Ovary (tissue), 9 donors: ENCODE results near the gene COL17A1. TPM values are rescaled to one million over a fixed set of nuclear protein-coding genes. Genes with fewer than 3 reads are reported as not detected.

ENCODE experiments used
- DNase-seq, 5 donors: peaks; one replicate each; pipeline ENCODE4 v3.0.0-alpha.2; 2019 to 2020
- H3K27ac ChIP-seq, 2 donors: fragments of 200-600 bp; one replicate each; pipeline versions ENCODE4 v1.5.1 to v1.8.0; 2019 to 2022
- H3K27me3 ChIP-seq: fragments of 200-600 bp; one replicate; pipeline ENCODE4 v1.8.0; 2022
- H3K36me3 ChIP-seq: fragments of 200-600 bp; sonication (generic); one replicate; pipeline ENCODE4 v1.5.1; 2019
- H3K4me1 ChIP-seq: one replicate; pipeline ENCODE4 v1.8.1; 2013; ENCODE audit warnings: mild to moderate bottlenecking, moderate library complexity; ENCODE audit not compliant: insufficient read depth
- H3K4me3 ChIP-seq: fragments of 200-600 bp; sonication (generic); one replicate; pipeline ENCODE4 v1.5.1; 2017
- H3K9me3 ChIP-seq, 2 donors: fragments of 200-600 bp in 1 of 2; sonication (generic) in 1 of 2; one replicate each; pipeline versions ENCODE4 v1.5.1 to v1.8.1; 2013 to 2019; ENCODE audit warnings: mild to moderate bottlenecking in 1 of 2, moderate library complexity in 1 of 2
- EP300 ChIP-seq: sonication (generic); formaldehyde crosslinking; IDR thresholded peaks from one replicate; pipeline ENCODE4 v1.6.1; 2017; ENCODE audit warnings: antibody characterized with exemption
- POLR2A ChIP-seq: fragments of 450-650 bp; IDR thresholded peaks from one replicate; pipeline ENCODE4 v1.6.1; 2017; ENCODE audit warnings: antibody characterized with exemption, mild to moderate bottlenecking, moderate library complexity
- WGBS, 3 donors: extraction: QIAGEN DNeasy Blood & Tissue Kit in 1 of 3; methylation state at CpG; one replicate each; pipeline versions ENCODE4 v1.1.5 to v1.1.7; 2013 to 2017; 5-methylcytosine and 5-hydroxymethylcytosine counted together
- intact Hi-C, 4 donors: fragments of 100-400 bp; cut with DNase I; formaldehyde crosslinking; loops; one replicate each; pipeline versions ENCODE4 v1.11.0 to v1.15.1; 2022 to 2023
- polyA plus RNA-seq, 2 donors: library from polyadenylated mRNA; stranded (reverse); fragments of 200-250 nt in 1 of 2; fragments of 350-450 nt in 1 of 2; fragmentation: Illumina TruSeq in 1 of 2; extraction: RNeasy Lipid Tissue Mini Kit (QIAGEN cat#74804) in 1 of 2; gene quantifications; one replicate each; pipeline ENCODE4 v1.2.3, GENCODE V29; 2013 to 2014
- total RNA-seq, 7 donors: library from RNA; depleted of rRNA in 2 of 7; stranded (reverse); fragments of >200 nt in 2 of 7; fragmentation: NEBNext Ultra II Directional in 3 of 7; extraction: Animal tissue kit (Norgen Biotek cat#: 25700) in 3 of 7; gene quantifications; one replicate each; pipeline versions ENCODE4 v1.1.0 to v1.2.4, GENCODE V29; 2016 to 2023
- TF ChIP-seq, protein P1 (sequence below), 3 donors: fragments of 450-650 bp in 2 of 3; fragments of 200-600 bp in 1 of 3; IDR thresholded peaks; one replicate each; pipeline versions ENCODE4 v1.5.1 to v1.8.0; 2016 to 2022; ENCODE audit warnings: antibody characterized with exemption in 3 of 3, mild to moderate bottlenecking in 1 of 3
- donor health status: DM: no; HTN: no; CAD: no; lungs with moderate emphysema.
- donor health status: DM: no; HTN: no; CAD: no.
- donor health status: Bipolar disorder and iron deficiency.
- donor health status: DM: yes; HTN: yes; CAD: no.
- donor health status: DM: no; HTN: no; CAD: no.
- donor health status: DM: yes; HTN: yes; CAD: no.

Gene COL17A1
- total and polyA plus RNA-seq, 9 donors = 0.17 to 0.90 (median 0.46) TPM; not detected in 2

DNA sequence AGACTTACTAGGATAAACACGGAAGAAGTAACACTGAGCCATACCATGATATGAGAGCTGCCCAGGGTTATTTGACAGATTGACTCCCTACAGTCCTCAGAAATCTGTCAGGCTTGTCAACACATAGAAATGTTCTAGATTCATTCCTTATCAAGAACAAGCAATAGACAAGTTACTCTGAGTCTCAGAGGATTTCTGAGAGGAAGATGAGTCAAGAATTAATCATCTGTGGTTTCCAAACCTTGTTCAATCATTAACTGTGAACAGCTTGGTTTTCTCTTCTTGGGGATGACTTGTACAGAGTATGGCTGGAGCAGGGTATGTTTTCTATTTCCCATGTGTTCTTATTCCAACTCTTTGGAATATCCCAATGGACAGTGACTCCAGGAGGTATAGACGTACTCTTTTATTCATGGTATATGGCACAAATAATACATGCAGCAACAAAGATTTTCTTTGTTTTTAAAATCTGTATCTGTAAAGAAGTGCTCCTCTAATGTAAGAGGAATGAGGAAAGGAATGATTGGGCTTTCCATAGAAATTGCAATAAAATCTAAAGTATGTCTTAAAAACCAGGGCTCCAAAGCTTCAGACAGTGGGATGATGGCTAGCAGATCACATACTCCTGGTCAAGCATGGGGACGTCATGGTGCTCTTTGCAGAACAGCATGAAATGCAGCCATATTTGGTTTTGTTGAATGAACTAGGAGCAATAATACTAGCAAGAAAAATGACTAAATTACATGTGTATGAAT is 24.4 kb upstream of the COL17A1 start:
- DNase-seq = no peak
- WGBS, 3 donors = 53 to 68% (median 63%) methylated on average over 3 of the region's 3 CpGs

DNA sequence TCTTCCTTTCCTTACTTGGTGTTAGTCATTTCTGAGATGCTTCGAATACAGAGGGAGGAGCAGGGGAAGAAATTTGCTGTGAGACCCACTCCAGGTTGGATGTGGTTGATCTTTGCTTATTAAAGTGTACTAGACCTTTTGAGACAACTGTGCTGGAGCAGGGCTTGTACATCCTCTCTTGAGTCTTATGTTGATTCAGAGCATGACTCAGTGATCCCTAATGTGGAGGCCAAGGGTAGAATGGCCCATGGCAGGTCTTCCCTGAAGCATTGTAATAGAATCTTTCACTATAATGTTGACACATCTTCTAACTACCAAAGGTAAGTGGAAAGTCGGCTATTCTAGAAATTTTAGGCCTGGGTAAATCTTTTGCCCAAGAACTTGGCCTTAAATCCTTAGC is 19.2 kb upstream of the COL17A1 start:
- TF ChIP-seq EP300 = no peak
- TF ChIP-seq POLR2A = no peak
- TF ChIP-seq, protein P1, sequence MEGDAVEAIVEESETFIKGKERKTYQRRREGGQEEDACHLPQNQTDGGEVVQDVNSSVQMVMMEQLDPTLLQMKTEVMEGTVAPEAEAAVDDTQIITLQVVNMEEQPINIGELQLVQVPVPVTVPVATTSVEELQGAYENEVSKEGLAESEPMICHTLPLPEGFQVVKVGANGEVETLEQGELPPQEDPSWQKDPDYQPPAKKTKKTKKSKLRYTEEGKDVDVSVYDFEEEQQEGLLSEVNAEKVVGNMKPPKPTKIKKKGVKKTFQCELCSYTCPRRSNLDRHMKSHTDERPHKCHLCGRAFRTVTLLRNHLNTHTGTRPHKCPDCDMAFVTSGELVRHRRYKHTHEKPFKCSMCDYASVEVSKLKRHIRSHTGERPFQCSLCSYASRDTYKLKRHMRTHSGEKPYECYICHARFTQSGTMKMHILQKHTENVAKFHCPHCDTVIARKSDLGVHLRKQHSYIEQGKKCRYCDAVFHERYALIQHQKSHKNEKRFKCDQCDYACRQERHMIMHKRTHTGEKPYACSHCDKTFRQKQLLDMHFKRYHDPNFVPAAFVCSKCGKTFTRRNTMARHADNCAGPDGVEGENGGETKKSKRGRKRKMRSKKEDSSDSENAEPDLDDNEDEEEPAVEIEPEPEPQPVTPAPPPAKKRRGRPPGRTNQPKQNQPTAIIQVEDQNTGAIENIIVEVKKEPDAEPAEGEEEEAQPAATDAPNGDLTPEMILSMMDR (IDR thresholded peaks at IDR 0.05) = no peak
- Histone ChIP-seq H3K4me3 (no peak overlapping the region), H3K4me1 (no peaks in the 10 kb centered on the region), H3K9me3 (no peaks in the 10 kb centered on the region), H3K36me3 (no peaks in the 10 kb centered on the region), H3K27me3 (no peaks in the 10 kb centered on the region), H3K27ac (no peak overlapping the region)
- no peak for DNase-seq
- 90 to 97% (median 95%) methylated on average over 2 of the region's 2 CpGs for WGBS, 3 donors
- intact Hi-C loops = no loop called here

More for the DNA sequence above, 24.4 kb upstream of the COL17A1 start:
- intact Hi-C loops = no loop called here
- no peak overlapping the region for H3K27ac ChIP-seq
- TF ChIP-seq, protein P1 (IDR thresholded peaks at IDR 0.05) = no peak
- no peak for TF ChIP-seq POLR2A
- TF ChIP-seq EP300 = no peak
- no peaks in the 10 kb centered on the region for H3K27me3 ChIP-seq
- H3K9me3 ChIP-seq = no peaks in the 10 kb centered on the region
- H3K4me1 ChIP-seq = no peaks in the 10 kb centered on the region
- no peak overlapping the region for H3K4me3 ChIP-seq
- no peaks in the 10 kb centered on the region for H3K36me3 ChIP-seq

- no peak overlapping the region for H3K27ac ChIP-seq
- no peaks in the 10 kb centered on the region for H3K4me1 ChIP-seq
- H3K27me3 ChIP-seq = no peaks in the 10 kb centered on the region
- intact Hi-C loops = no loop called here
- DNase-seq = no peak
- WGBS, 3 donors = 0 to 32% (median 0%) methylated on average over 1 of the region's 1 CpG
- TF ChIP-seq EP300 = no peak
- TF ChIP-seq POLR2A = no peak
- TF ChIP-seq, protein P1 (IDR thresholded peaks at IDR 0.05) = no peak
- H3K36me3 ChIP-seq = no peaks in the 10 kb centered on the region
- H3K9me3 ChIP-seq = no peaks in the 10 kb centered on the region
- H3K4me3 ChIP-seq = no peak overlapping the region
Measured at GRCh38 chr10:104104418-104104817, 18.7 kb upstream of the COL17A1 start.

- H3K36me3 ChIP-seq = no peaks in the 10 kb centered on the region
- no peaks in the 10 kb centered on the region for H3K9me3 ChIP-seq
- no peak overlapping the region for H3K27ac ChIP-seq
- H3K27me3 ChIP-seq = no peaks in the 10 kb centered on the region
- H3K4me1 ChIP-seq = no peaks in the 10 kb centered on the region
- TF ChIP-seq POLR2A (no peak), EP300 (no peak)
- TF ChIP-seq, protein P1 (IDR thresholded peaks at IDR 0.05) = no peak
- no peak for DNase-seq
- H3K4me3 ChIP-seq = no peak overlapping the region
- intact Hi-C loops = no loop called here
- 36 to 55% (median 45%) methylated on average over 1 of the region's 1 CpG for WGBS, 3 donors
Measured at GRCh38 chr10:104103956-104104355, 18.3 kb upstream of the COL17A1 start.
